ENCODE results near the gene ATM. TPM values are rescaled to one million over a fixed set of nuclear protein-coding genes. Genes with fewer than 3 reads are reported as not detected.

Gene ATM
- total RNA-seq, 4 donors from 2014 or later: 46.3 to 445 (median 58.5) TPM

GRCh38 chr11:108324587-108324986 is 101.7 kb downstream of the ATM start:
- Histone ChIP-seq H3K4me3 (no peak overlapping the region), H3K27ac (no peak overlapping the region), H3K36me3 (peaks cover 0 to 63% (median 0%) of the 10 kb centered on the region in 3 donors), H3K27me3 (no peaks in the 10 kb centered on the region), H3K4me1 (no peaks in the 10 kb centered on the region), H3K9me3 (no peaks in the 10 kb centered on the region)
- no peak for DNase-seq
- TF ChIP-seq POLR2A (IDR thresholded peaks at IDR 0.05) (no peak), CTCF (IDR thresholded peaks at IDR 0.05) (no peak)

- Histone ChIP-seq H3K36me3 (peaks cover 0 to 76% (median 0%) of the 10 kb centered on the region in 3 donors), H3K4me3 (no peak overlapping the region), H3K4me1 (no peaks in the 10 kb centered on the region), H3K27ac (no peak overlapping the region), H3K27me3 (no peaks in the 10 kb centered on the region), H3K9me3 (no peaks in the 10 kb centered on the region)
- DNase-seq: no peak
- no peak for TF ChIP-seq CTCF (IDR thresholded peaks at IDR 0.05)
- no peak for TF ChIP-seq POLR2A (IDR thresholded peaks at IDR 0.05)
These were observed 110.6 kb downstream of the ATM start for GRCh38 chr11:108333403-108333899.

- H3K27ac ChIP-seq: no peak overlapping the region
- TF ChIP-seq POLR2A (IDR thresholded peaks at IDR 0.05): no peak
- no peaks in the 10 kb centered on the region for H3K27me3 ChIP-seq
- peaks cover 0 to 31% (median 0%) of the 10 kb centered on the region in 3 donors for H3K36me3 ChIP-seq
- DNase-seq: no peak
- no peak overlapping the region for H3K4me3 ChIP-seq
- no peaks in the 10 kb centered on the region for H3K4me1 ChIP-seq
- no peaks in the 10 kb centered on the region for H3K9me3 ChIP-seq
These were observed 115.9 kb downstream of the ATM start for GRCh38 chr11:108338750-108339149.

GRCh38 chr11:108340973-108341372 is 118.1 kb downstream of the ATM start:
- TF ChIP-seq POLR2A (IDR thresholded peaks at IDR 0.05) (no peak), CTCF (IDR thresholded peaks at IDR 0.05) (no peak)
- Histone ChIP-seq H3K27ac (no peak overlapping the region), H3K4me1 (no peaks in the 10 kb centered on the region), H3K9me3 (no peaks in the 10 kb centered on the region), H3K4me3 (no peak overlapping the region), H3K36me3 (peaks cover 0 to 16% (median 0%) of the 10 kb centered on the region in 3 donors), H3K27me3 (no peaks in the 10 kb centered on the region)
- no peak for DNase-seq

- no peaks in the 10 kb centered on the region for H3K4me1 ChIP-seq
- no peaks in the 10 kb centered on the region for H3K27me3 ChIP-seq
- no peak for DNase-seq
- H3K4me3 ChIP-seq: no peak overlapping the region
- H3K9me3 ChIP-seq: no peaks in the 10 kb centered on the region
- TF ChIP-seq CTCF (IDR thresholded peaks at IDR 0.05): no peak
- TF ChIP-seq POLR2A (IDR thresholded peaks at IDR 0.05): no peak
- no peak overlapping the region for H3K27ac ChIP-seq
- peaks cover 0 to 10% (median 0%) of the 10 kb centered on the region in 3 donors for H3K36me3 ChIP-seq
These were observed 118.8 kb downstream of the ATM start for GRCh38 chr11:108341654-108342053.

- DNase-seq: no peak
- Histone ChIP-seq H3K9me3 (no peaks in the 10 kb centered on the region), H3K4me1 (no peaks in the 10 kb centered on the region), H3K27me3 (no peaks in the 10 kb centered on the region), H3K27ac (no peak overlapping the region), H3K36me3 (peaks cover 0 to under 1% (median 0%) of the 10 kb centered on the region in 3 donors), H3K4me3 (no peak overlapping the region)
- TF ChIP-seq POLR2A (IDR thresholded peaks at IDR 0.05) (no peak), CTCF (IDR thresholded peaks at IDR 0.05) (no peak)
These were observed 120.8 kb downstream of the ATM start for GRCh38 chr11:108343714-108344113.

Measured in Peyer's patch (tissue), 4 donors.